ENCODE results near the gene ILDR2.

DNA sequence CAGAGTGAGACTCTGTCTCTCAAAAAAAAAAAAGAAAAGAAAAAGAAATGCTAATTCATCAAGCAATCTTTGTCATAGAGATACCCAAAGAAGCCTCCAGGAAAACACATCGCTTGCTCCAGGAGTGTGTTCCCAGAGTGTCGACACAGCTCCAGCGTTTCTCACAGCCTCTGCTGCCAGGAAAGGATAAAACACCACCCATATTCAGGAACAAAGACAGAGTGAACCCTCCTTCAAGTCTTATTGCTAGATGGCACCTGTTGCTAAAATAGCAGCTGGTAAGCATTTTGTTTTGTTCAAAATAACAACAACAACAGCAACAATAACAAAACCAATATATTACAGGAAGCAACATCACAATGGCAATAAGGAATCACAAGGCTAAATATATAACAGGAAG lies 3.1 kb downstream of the ILDR2 start:
- no peak for TF ChIP-seq POLR2A (IDR thresholded peaks at IDR 0.05)
- TF ChIP-seq, protein P1, sequence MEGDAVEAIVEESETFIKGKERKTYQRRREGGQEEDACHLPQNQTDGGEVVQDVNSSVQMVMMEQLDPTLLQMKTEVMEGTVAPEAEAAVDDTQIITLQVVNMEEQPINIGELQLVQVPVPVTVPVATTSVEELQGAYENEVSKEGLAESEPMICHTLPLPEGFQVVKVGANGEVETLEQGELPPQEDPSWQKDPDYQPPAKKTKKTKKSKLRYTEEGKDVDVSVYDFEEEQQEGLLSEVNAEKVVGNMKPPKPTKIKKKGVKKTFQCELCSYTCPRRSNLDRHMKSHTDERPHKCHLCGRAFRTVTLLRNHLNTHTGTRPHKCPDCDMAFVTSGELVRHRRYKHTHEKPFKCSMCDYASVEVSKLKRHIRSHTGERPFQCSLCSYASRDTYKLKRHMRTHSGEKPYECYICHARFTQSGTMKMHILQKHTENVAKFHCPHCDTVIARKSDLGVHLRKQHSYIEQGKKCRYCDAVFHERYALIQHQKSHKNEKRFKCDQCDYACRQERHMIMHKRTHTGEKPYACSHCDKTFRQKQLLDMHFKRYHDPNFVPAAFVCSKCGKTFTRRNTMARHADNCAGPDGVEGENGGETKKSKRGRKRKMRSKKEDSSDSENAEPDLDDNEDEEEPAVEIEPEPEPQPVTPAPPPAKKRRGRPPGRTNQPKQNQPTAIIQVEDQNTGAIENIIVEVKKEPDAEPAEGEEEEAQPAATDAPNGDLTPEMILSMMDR (IDR thresholded peaks at IDR 0.05 in 8 of 11, conservative IDR thresholded peaks at IDR 0.05 in 3 of 11) = no peak
- TF ChIP-seq POLR2AphosphoS5 (IDR thresholded peaks at IDR 0.05) = no peak
